ENCODE results near the gene SGCB. TPM values are rescaled to one million over a fixed set of nuclear protein-coding genes. Genes with fewer than 3 reads are reported as not detected.

Gene SGCB
- total and polyA plus RNA-seq, 3 donors from 2014 or later: 32.8 to 52.2 (median 35.7) TPM

DNA sequence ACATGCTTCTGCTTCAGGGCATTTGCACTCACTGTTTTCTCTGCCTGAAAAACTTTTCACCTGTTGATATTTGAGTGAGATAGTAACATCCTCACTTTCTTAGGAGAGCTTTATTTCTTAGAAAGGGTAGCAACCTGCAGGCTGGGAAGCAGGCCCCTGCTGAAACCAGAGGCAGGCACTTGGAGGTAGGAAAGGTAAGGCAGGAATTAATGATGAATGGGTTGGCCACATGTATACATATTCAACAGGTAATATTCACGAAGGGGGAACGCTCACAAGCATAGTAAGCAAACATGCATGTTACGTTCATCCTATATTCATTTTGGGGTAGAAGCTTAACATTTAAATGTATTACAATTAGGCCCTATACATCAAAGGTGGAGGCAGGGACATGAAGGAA lies 16.2 kb upstream of the SGCB start:
- DNase-seq: no peak
- Histone ChIP-seq H3K27me3 (no peaks in the 10 kb centered on the region), H3K36me3 (ENCODE audit: low read depth, missing control alignments) (no peaks in the 10 kb centered on the region), H3K4me1 (no peaks in the 10 kb centered on the region), H3K9me3 (no peaks in the 10 kb centered on the region), H3K27ac (no peak overlapping the region), H3K4me3 (no peak overlapping the region)
- WGBS, 2 donors: 84 to 92% methylated on average over 3 of the region's 3 CpGs
- intact Hi-C loops (cut with DNase I; ENCODE audit: low total_unique reads): no loop called here
- TF ChIP-seq CTCF (IDR thresholded peaks at IDR 0.05): no peak
- TF ChIP-seq POLR2A (IDR thresholded peaks at IDR 0.05): no peak

- DNase-seq: peak; percentile 17
- H3K4me3 ChIP-seq: peak overlapping the region; percentile 58 to 73
These were observed 14.3 kb upstream of the SGCB start for GRCh38 chr4:52052475-52052780.

DNA sequence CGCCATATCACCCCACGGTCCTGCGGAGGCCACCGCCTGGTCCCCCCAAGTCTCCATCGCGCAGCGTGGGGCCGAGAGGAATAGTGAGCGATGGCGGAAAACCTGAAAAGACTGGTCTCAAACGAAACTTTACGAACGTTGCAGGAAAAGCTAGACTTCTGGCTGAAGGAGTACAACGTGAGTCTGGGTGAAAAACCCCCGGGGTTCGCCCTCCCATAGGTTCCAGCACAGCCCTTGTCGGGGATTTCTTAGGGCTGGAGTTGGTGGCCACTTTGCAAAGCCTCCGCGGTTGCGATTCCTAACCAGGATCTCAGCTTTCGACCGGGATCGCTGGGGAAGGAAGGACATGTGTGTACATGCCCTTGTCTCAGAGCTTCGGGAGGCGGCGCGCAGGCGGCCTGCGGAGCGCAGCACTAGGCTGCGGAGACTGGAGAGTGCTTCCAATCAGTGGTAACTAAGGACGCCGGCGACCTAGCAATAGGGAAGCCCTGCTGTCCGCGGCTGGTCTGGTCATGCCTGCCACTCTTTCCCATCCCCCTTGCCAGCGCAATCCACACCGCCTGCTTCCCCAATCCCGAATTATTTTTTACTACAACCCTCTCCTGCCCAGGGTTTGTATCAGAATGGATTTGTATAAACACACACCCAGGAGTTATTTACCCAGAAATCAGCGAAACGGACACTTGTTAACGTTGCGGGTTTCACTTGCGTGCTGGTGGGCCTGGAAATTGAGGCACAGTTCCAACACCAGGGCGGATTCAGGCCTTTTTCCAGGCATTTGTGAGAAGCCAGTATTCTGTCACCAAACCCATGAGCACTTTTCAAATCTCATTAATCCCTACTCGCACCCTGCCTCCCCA lies 13.7 kb upstream of the SGCB start:
- 8 to 12% methylated on average over 46 of the region's 46 CpGs for WGBS, 2 donors
- H3K4me3 ChIP-seq: peak overlapping the region; percentile 58 to 73
- H3K9me3 ChIP-seq: no peaks in the 10 kb centered on the region
- DNase-seq: peak; percentile 89
- H3K36me3 ChIP-seq (ENCODE audit: low read depth, missing control alignments): no peaks in the 10 kb centered on the region
- peak overlapping the region; percentile 42 to 80 for H3K27ac ChIP-seq
- no peaks in the 10 kb centered on the region for H3K27me3 ChIP-seq
- intact Hi-C loops (cut with DNase I; ENCODE audit: low total_unique reads): no loop called here
- TF ChIP-seq POLR2A (IDR thresholded peaks at IDR 0.05): no peak
- TF ChIP-seq CTCF (IDR thresholded peaks at IDR 0.05): no peak
- no peaks in the 10 kb centered on the region for H3K4me1 ChIP-seq

More at GRCh38 chr4:52052475-52052780, 14.3 kb upstream of the SGCB start:
- no peak for TF ChIP-seq CTCF (IDR thresholded peaks at IDR 0.05)
- TF ChIP-seq POLR2A (IDR thresholded peaks at IDR 0.05): no peak
- intact Hi-C loops (cut with DNase I; ENCODE audit: low total_unique reads): no loop called here
- H3K4me1 ChIP-seq: no peaks in the 10 kb centered on the region
- H3K36me3 ChIP-seq (ENCODE audit: low read depth, missing control alignments): no peaks in the 10 kb centered on the region
- WGBS, 2 donors: 37 to 45% methylated on average over 7 of the region's 7 CpGs
- no peak overlapping the region for H3K27ac ChIP-seq
- no peaks in the 10 kb centered on the region for H3K27me3 ChIP-seq
- H3K9me3 ChIP-seq: no peaks in the 10 kb centered on the region

DNA sequence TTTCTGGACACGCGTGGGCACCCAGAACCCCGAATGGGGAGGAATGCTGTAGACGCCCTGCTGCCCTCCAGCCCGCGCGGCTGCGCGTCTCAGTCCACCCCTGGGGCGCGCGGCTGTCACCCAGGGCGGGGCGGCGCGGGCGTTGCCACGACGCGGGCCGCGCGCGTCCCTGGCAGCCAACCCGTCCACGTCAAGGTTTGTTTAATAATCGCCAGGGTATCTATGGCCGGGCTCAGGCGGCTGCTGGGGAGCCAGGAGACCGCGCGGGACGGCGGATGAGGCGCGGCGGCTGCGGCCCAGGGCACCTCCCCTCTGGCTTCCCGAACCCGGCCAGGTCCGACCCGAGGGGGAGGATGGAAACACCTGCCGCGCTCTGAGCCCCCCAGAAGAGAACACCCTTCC lies 13.1 kb upstream of the SGCB start, which contains the start of gene SPATA18:
Gene SPATA18, plus strand, starts transcription at position 92 of the 402 bp plus-strand sequence. CDS start 401 bp downstream, outside the sequence.
- H3K4me3 ChIP-seq: peak within 1 kb of the TSS; percentile 58 to 73
- H3K27me3 ChIP-seq: no peaks in the 10 kb centered on the region
- intact Hi-C loops (cut with DNase I; ENCODE audit: low total_unique reads): no loop called here
- TF ChIP-seq CTCF (IDR thresholded peaks at IDR 0.05) (no peak), POLR2A (IDR thresholded peaks at IDR 0.05) (no peak)
- no peaks in the 10 kb centered on the region for H3K36me3 ChIP-seq (ENCODE audit: low read depth, missing control alignments)
- H3K4me1 ChIP-seq: no peaks in the 10 kb centered on the region
- 2 to 7% methylated on average over 22 to 44 of the region's 44 CpGs for WGBS, 2 donors
- DNase-seq: peak; percentile 55
- H3K27ac ChIP-seq: peak within 1 kb of the TSS; percentile 42 to 80
- no peaks in the 10 kb centered on the region for H3K9me3 ChIP-seq

- no peaks in the 10 kb centered on the region for H3K9me3 ChIP-seq
- no peak overlapping the region for H3K4me3 ChIP-seq
- no peaks in the 10 kb centered on the region for H3K36me3 ChIP-seq (ENCODE audit: low read depth, missing control alignments)
- intact Hi-C loops (cut with DNase I; ENCODE audit: low total_unique reads): no loop called here
- no peaks in the 10 kb centered on the region for H3K27me3 ChIP-seq
- no peak for TF ChIP-seq POLR2A (IDR thresholded peaks at IDR 0.05)
- no peak for TF ChIP-seq CTCF (IDR thresholded peaks at IDR 0.05)
- no peak overlapping the region for H3K27ac ChIP-seq
- whole genome bisulfite sequencing, 2 donors: 85 to 93% methylated on average over 5 of the region's 5 CpGs
- no peaks in the 10 kb centered on the region for H3K4me1 ChIP-seq
- DNase-seq: no peak
These were observed 11.2 kb upstream of the SGCB start for GRCh38 chr4:52049266-52049665.

Data from testis (tissue), 3 donors.